HG03280 (cell line): ENCODE measurements around the gene ATF3.
A peak's percentile ranks its signal among the peaks of the same experiment; 100 is the strongest.

Experiments
- ATAC-seq: cut with Tn5 transposase; IDR thresholded peaks from one replicate; pipeline ENCODE4 v1.9.1; 2021; ENCODE audit warnings: mild to moderate bottlenecking, moderate library complexity; ENCODE audit not compliant: unreplicated experiment

Gene ATF3

GRCh38 chr1:212607913-212608391 is 609 bp upstream of the ATF3 start:
- ATAC-seq: peak; percentile 7

GRCh38 chr1:212608959-212609700 is 569 bp downstream of the ATF3 start:
- ATAC-seq: peak; percentile 19

- no peak for ATAC-seq
Observed at GRCh38 chr1:212609701-212610574, 1.4 kb downstream of the ATF3 start.

GRCh38 chr1:212610575-212610967 is 2.0 kb downstream of the ATF3 start:
- ATAC-seq: no peak

- ATAC-seq: no peak
Observed at GRCh38 chr1:212611000-212611948, 2.7 kb downstream of the ATF3 start.

- no peak for ATAC-seq
Observed at GRCh38 chr1:212612041-212612961, 3.7 kb downstream of the ATF3 start.

- ATAC-seq: no peak
Observed at GRCh38 chr1:212613440-212614335, 5.1 kb downstream of the ATF3 start.

- no peak for ATAC-seq
Observed at GRCh38 chr1:212614453-212615200, 6.1 kb downstream of the ATF3 start.

GRCh38 chr1:212615201-212615470 is 6.6 kb downstream of the ATF3 start:
- no peak for ATAC-seq

- no peak for ATAC-seq
Observed at GRCh38 chr1:212618466-212619210, 10.1 kb downstream of the ATF3 start.

- no peak for ATAC-seq
Observed at GRCh38 chr1:212620293-212620692, 11.7 kb downstream of the ATF3 start.

- no peak for ATAC-seq
Observed at GRCh38 chr1:212621043-212621948, 12.7 kb downstream of the ATF3 start.

- ATAC-seq: no peak
Observed at GRCh38 chr1:212621949-212622305, 13.4 kb downstream of the ATF3 start.

GRCh38 chr1:212622467-212622866 is 13.9 kb downstream of the ATF3 start:
- no peak for ATAC-seq

GRCh38 chr1:212622906-212623305 is 14.3 kb downstream of the ATF3 start:
- ATAC-seq: no peak

- no peak for ATAC-seq
Observed at GRCh38 chr1:212623603-212624002, 15.0 kb downstream of the ATF3 start.
